Smooth muscle cell of the pulmonary artery (primary cell): ENCODE measurements around the gene SH3YL1. TPM values are rescaled to one million over a fixed set of nuclear protein-coding genes. Genes with fewer than 3 reads are reported as not detected.

Experiments
- total RNA-seq: library from RNA; depleted of rRNA; stranded (reverse); fragments of >200 nt; gene quantifications from 2 replicates; pipeline ENCODE4 v1.2.3, GENCODE V29; 2014

The SH3YL1 gene
- total RNA-seq, result 45.4 and 57.3 TPM in 2 replicates

GRCh38 chr2:263774-264492, at the start of gene SH3YL1:
Gene SH3YL1 (minus strand): TSS chr2:264032. CDS start chr2:263984, 48 bp downstream.

GRCh38 chr2:287911-288757, 24.3 kb upstream of the SH3YL1 start, which contains the start of gene ALKAL2:
Gene ALKAL2 (minus strand): TSS chr2:288091. CDS start chr2:287835, 256 bp downstream.

GRCh38 chr2:264493-265468, 949 bp upstream of the SH3YL1 start, which contains the start of gene ACP1:
Gene ACP1 (plus strand): TSS chr2:264947. CDS start chr2:264965, 18 bp downstream.

Other genes with a start within 250 kb of the SH3YL1 start
- 0.07 and 1.1 TPM in 2 replicates for gene FAM110C, start 217.5 kb downstream of the SH3YL1 start, total RNA-seq
- 77.6 and 78.7 TPM in 2 replicates for gene ACP1, start 915 bp upstream of the SH3YL1 start, total RNA-seq
- gene ALKAL2, start 24.1 kb upstream of the SH3YL1 start, total RNA-seq, result not detected in 2 replicates